A673 (cell line): ENCODE results near the gene FCHSD2.
"Not testable (repeated sequence)": the region's sequence is repeated elsewhere in the genome, so short reads cannot be mapped to it uniquely, and the experiment has no call there.

Source experiments
- CTCF ChIP-seq: fragments of 300-800, 200-600 bp; sonication (generic); conservative IDR thresholded peaks from 2 replicates; pipeline ENCODE4 v1.5.1; 2017; ENCODE audit warnings: low read depth, mild to moderate bottlenecking, antibody characterized with exemption, low read length, moderate library complexity, mixed read lengths
- EZH2 ChIP-seq: fragments of 200-600 bp; sonication (generic); IDR thresholded peaks from 2 replicates; pipeline ENCODE4 v1.6.1; 2017; ENCODE audit warnings: borderline replicate concordance, low read depth, mild to moderate bottlenecking, mixed read lengths, antibody characterized with exemption, low read length; ENCODE audit not compliant: poor library complexity, severe bottlenecking

DNA sequence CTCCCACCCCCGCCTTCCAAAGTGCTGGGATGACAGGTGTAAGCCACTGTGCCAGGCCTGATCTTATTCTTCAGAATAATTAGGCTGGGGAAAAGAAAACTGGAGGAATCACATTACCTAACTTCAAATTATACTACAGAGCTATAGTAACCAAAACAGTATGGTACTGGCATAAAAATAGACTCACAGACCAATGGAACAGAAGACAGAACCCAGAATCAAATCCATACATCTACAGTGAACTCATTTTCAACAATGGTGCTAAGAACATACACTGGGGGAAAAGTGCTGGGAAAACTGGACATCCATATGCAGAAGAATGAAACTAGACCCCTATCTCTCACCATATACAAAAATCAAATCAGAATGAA, 165.6 kb downstream of the FCHSD2 start:
- not testable (repeated sequence) for TF ChIP-seq EZH2, CTCF
